Sigmoid colon (tissue), 7 donors: ENCODE results near the gene GAL3ST1. TPM values are rescaled to one million over a fixed set of nuclear protein-coding genes. Genes with fewer than 3 reads are reported as not detected.

Experiments
- DNase-seq: peaks from one replicate; pipeline ENCODE4 v3.0.0-alpha.2; 2019
- H3K27ac ChIP-seq, 4 donors: fragments of 200-600 bp; sonication (generic); one replicate each; pipeline ENCODE4 v1.5.1; 2016 to 2019; ENCODE audit warnings: mild to moderate bottlenecking in 1 of 4
- H3K27me3 ChIP-seq, 3 donors: fragments of 200-600 bp; sonication (generic); one replicate each; pipeline ENCODE4 v1.5.1; 2019; ENCODE audit warnings: mild to moderate bottlenecking in 1 of 3
- H3K36me3 ChIP-seq, 4 donors: fragments of 200-600 bp; sonication (generic); one replicate each; pipeline ENCODE4 v1.5.1; 2016 to 2019
- H3K4me1 ChIP-seq, 4 donors: fragments of 200-600 bp; sonication (generic); one replicate each; pipeline ENCODE4 v1.5.1; 2017 to 2019
- H3K4me3 ChIP-seq, 4 donors: fragments of 200-600 bp; sonication (generic); one replicate each; pipeline ENCODE4 v1.5.1; 2017 to 2019; ENCODE audit warnings: mild to moderate bottlenecking in 2 of 4, moderate library complexity in 1 of 4
- H3K9me3 ChIP-seq, 4 donors: fragments of 200-600 bp in 3 of 4; sonication (generic) in 3 of 4; one replicate each; pipeline versions ENCODE4 v1.5.1 to v1.6.1; 2013 to 2019
- CTCF ChIP-seq, 4 experiments: fragments of 450-650 bp in 3 of 4; fragments of 200-600 bp in 1 of 4; IDR thresholded peaks; one replicate each; pipeline ENCODE4 v1.5.1; 2016 to 2019; ENCODE audit warnings: antibody characterized with exemption in 4 of 4, mild to moderate bottlenecking in 3 of 4, moderate library complexity in 2 of 4
- EP300 ChIP-seq, 4 donors: sonication (generic); formaldehyde crosslinking; IDR thresholded peaks; one replicate each; pipeline ENCODE4 v1.6.1; 2017; ENCODE audit warnings: antibody characterized with exemption in 4 of 4
- POLR2A ChIP-seq, 2 donors: fragments of 450-650 bp; IDR thresholded peaks; one replicate each; pipeline ENCODE4 v1.6.1; 2016; ENCODE audit warnings: antibody characterized with exemption in 2 of 2, mild to moderate bottlenecking in 2 of 2, moderate library complexity in 2 of 2
- POLR2AphosphoS5 ChIP-seq, 4 donors: sonication (generic); formaldehyde crosslinking; IDR thresholded peaks; one replicate each; pipeline ENCODE4 v1.6.1; 2017; ENCODE audit warnings: antibody characterized with exemption in 4 of 4
- WGBS, 2 donors: extraction: QIAGEN DNeasy Blood & Tissue Kit; methylation state at CpG; one replicate each; pipeline ENCODE4 v1.1.7; 2013; 5-methylcytosine and 5-hydroxymethylcytosine counted together
- intact Hi-C: fragments of 100-400 bp; cut with DNase I; formaldehyde crosslinking; loops from one replicate; pipeline ENCODE4 v1.15.1; 2023
- polyA plus RNA-seq, 3 donors: library from polyadenylated mRNA; stranded (reverse); fragments of 200-250 nt; gene quantifications; one replicate each; pipeline ENCODE4 v1.2.3, GENCODE V29; 2013
- total RNA-seq, 4 donors: library from RNA; depleted of rRNA; stranded (reverse); fragments of >200 nt; gene quantifications; one replicate each; pipeline ENCODE4 v1.1.0, GENCODE V29; 2016
- donor health status: healthy with polysubstance abuse.
- donor health status: Bipolar disorder and iron deficiency.
- donor health status: healthy.

The GAL3ST1 gene
- total and polyA plus RNA-seq, 7 donors: 0.68 to 10.2 (median 2.8) TPM

- Histone ChIP-seq H3K4me3 (peak within 1 kb of the TSS; percentile 59 to 77 (median 74)), H3K27me3 (no peaks in the 10 kb centered on the region), H3K27ac (peak within 1 kb of the TSS; percentile 72 to 84 (median 76)), H3K4me1 (peaks cover 0 to 22% (median 19%) of the 10 kb centered on the region in 4 donors), H3K36me3 (peaks cover 17 to 28% (median 25%) of the 10 kb centered on the region in 4 donors), H3K9me3 (no peaks in the 10 kb centered on the region)
- TF ChIP-seq POLR2AphosphoS5 (IDR thresholded peaks at IDR 0.05) (peak; percentile 45 to 84 (median 74)), POLR2A (IDR thresholded peaks at IDR 0.05) (no peak), CTCF (IDR thresholded peaks at IDR 0.05) (no peak), EP300 (IDR thresholded peaks at IDR 0.05) (peak in 1 of 4 donors; percentile 55)
- peak; percentile 98 for DNase-seq
- 0% methylated on average over 49 of the region's 49 CpGs for WGBS, 2 donors
- intact Hi-C loops: no loop called here
These were observed 17.3 kb upstream of the GAL3ST1 start, which contains the start of gene PES1 for GRCh38 chr22:30591588-30592359. Gene PES1 (minus strand): TSS chr22:30591910. CDS start chr22:30591833, 77 bp downstream.

GRCh38 chr22:30591191-30591587, 16.7 kb upstream of the GAL3ST1 start:
- TF ChIP-seq POLR2AphosphoS5 (IDR thresholded peaks at IDR 0.05): no peak
- no peak for TF ChIP-seq EP300 (IDR thresholded peaks at IDR 0.05)
- no peak for TF ChIP-seq POLR2A (IDR thresholded peaks at IDR 0.05)
- TF ChIP-seq CTCF (IDR thresholded peaks at IDR 0.05): no peak
- no peak for DNase-seq
- Histone ChIP-seq H3K4me3 (peak overlapping the region; percentile 59 to 77 (median 74)), H3K27me3 (no peaks in the 10 kb centered on the region), H3K36me3 (peaks cover 23 to 34% (median 31%) of the 10 kb centered on the region in 4 donors), H3K9me3 (no peaks in the 10 kb centered on the region), H3K4me1 (peaks cover 0 to 22% (median 19%) of the 10 kb centered on the region in 4 donors), H3K27ac (peak overlapping the region; percentile 72 to 84 (median 76))
- intact Hi-C loops: no loop called here
- 4 to 6% methylated on average over 14 of the region's 14 CpGs for WGBS, 2 donors

- TF ChIP-seq POLR2A (IDR thresholded peaks at IDR 0.05): no peak
- TF ChIP-seq EP300 (IDR thresholded peaks at IDR 0.05): no peak
- TF ChIP-seq CTCF (IDR thresholded peaks at IDR 0.05): no peak
- no peak for TF ChIP-seq POLR2AphosphoS5 (IDR thresholded peaks at IDR 0.05)
- Histone ChIP-seq H3K27me3 (no peaks in the 10 kb centered on the region), H3K4me1 (peaks cover 0 to 17% (median 16%) of the 10 kb centered on the region in 4 donors), H3K27ac (no peak overlapping the region), H3K4me3 (no peak overlapping the region), H3K36me3 (peaks cover 70 to 82% (median 76%) of the 10 kb centered on the region in 4 donors), H3K9me3 (no peaks in the 10 kb centered on the region)
- 96% methylated on average over 8 of the region's 8 CpGs for WGBS, 2 donors
- intact Hi-C loops: no loop called here
- no peak for DNase-seq
These were observed 11.9 kb upstream of the GAL3ST1 start for GRCh38 chr22:30586414-30586813.

GRCh38 chr22:30584441-30584840, 10.0 kb upstream of the GAL3ST1 start:
- H3K4me1 ChIP-seq: no peaks in the 10 kb centered on the region
- intact Hi-C loops: no loop called here
- TF ChIP-seq POLR2AphosphoS5 (IDR thresholded peaks at IDR 0.05) (no peak), CTCF (IDR thresholded peaks at IDR 0.05) (no peak), POLR2A (IDR thresholded peaks at IDR 0.05) (no peak), EP300 (IDR thresholded peaks at IDR 0.05) (no peak)
- no peaks in the 10 kb centered on the region for H3K27me3 ChIP-seq
- H3K36me3 ChIP-seq: peaks cover 89 to 100% (median 96%) of the 10 kb centered on the region in 4 donors
- no peak for DNase-seq
- 95 to 96% methylated on average over 15 of the region's 15 CpGs for WGBS, 2 donors
- no peak overlapping the region for H3K27ac ChIP-seq
- no peak overlapping the region for H3K4me3 ChIP-seq
- no peaks in the 10 kb centered on the region for H3K9me3 ChIP-seq
